Heart left ventricle (tissue), 13 donors: ENCODE results near the gene AAR2.

Experiments used
- CTCF ChIP-seq, 12 donors: fragments of 200-600 bp; sonication (generic) in 4 of 12; IDR thresholded peaks; one replicate each; pipeline versions ENCODE4 v1.5.0 to v1.8.0; 2018 to 2022; ENCODE audit warnings: antibody characterized with exemption in 12 of 12, mild to moderate bottlenecking in 5 of 12
- POLR2A ChIP-seq, 2 donors: fragments of 450-650 bp; IDR thresholded peaks; one replicate each; pipeline ENCODE4 v1.6.1; 2017; ENCODE audit warnings: antibody characterized with exemption in 2 of 2, mild to moderate bottlenecking in 2 of 2, moderate library complexity in 2 of 2
- donor health status: ischemic (EF 13 %, LVEDD 7.1; RV severe dilation, severe dysfunction).
- donor health status: DM: no; HTN: yes; CAD: no.
- donor health status: DM: no; HTN: no; CAD: no.
- donor health status: ischemic (EF 25% LVEDD 6.9; RV normal size, moderate dysfunction).
- donor health status: ischemic (EF 25% LVEDD 5.7; RV mildly dilated, moderate dysfunction).
- donor health status: ischemic (EF 35%, LVEDD 5.7; RV mildly dilated, moderate dysfunction).
- donor health status: nonischemic (EF 11% LVEDD 7.7; RV severe dilation, severe dysfunction).
- donor health status: DM: yes; HTN: yes; CAD: no.
- donor health status: PGD.
- donor health status: ischemic (EF 29% LVEDD 5.4; RV normal size, mild dysfunction).
- donor health status: nonischemic (EF 23%, LVEDD 6.1; RV moderate dilation, normal function).

GRCh38 chr20:36279776-36280175 lies 43.5 kb downstream of the AAR2 start:
- TF ChIP-seq CTCF (IDR thresholded peaks at IDR 0.05) (no peak), POLR2A (IDR thresholded peaks at IDR 0.05) (no peak)
